A673 (cell line): ENCODE measurements around the gene AP4S1. TPM values are rescaled to one million over a fixed set of nuclear protein-coding genes. Genes with fewer than 3 reads are reported as not detected.

Experiments
- BruUV-seq: library from RNA; stranded (reverse); fragments of 400-500 nt; replicated peaks from 2 replicates; lab custom pipeline; 2021; lab: Mats Ljungman, UMichigan
- CTCF ChIA-PET: fragments of 300-600 bp; sonication (Branson Sonifier 250); formaldehyde crosslinking; loops from one replicate; lab custom pipeline; 2022; ENCODE audit warnings: antibody characterized with exemption; lab: Charles Lee
- POLR2A ChIA-PET: fragments of 300-600 bp; sonication (Branson Sonifier 250); formaldehyde crosslinking; loops from one replicate; lab custom pipeline; 2022; ENCODE audit warnings: antibody characterized with exemption; ENCODE audit not compliant: low non-redundant PET; lab: Charles Lee
- DNase-seq: peaks from one replicate; pipeline ENCODE4 v3.0.0-alpha.2; 2015; ENCODE audit warnings: low spot score
- H3K27ac ChIP-seq: fragments of 200-600 bp; sonication (generic); 2 replicates; pipeline ENCODE4 v1.5.1; 2016; ENCODE audit warnings: mixed run types, low read depth, mild to moderate bottlenecking, mixed read lengths, antibody characterized with exemption, low read length; ENCODE audit not compliant: poor library complexity, severe bottlenecking
- H3K27me3 ChIP-seq: fragments of 200-600 bp; sonication (generic); replicated peaks from 2 replicates; pipeline ENCODE4 v1.6.1; 2017; ENCODE audit warnings: mixed run types, low read depth, mild to moderate bottlenecking, mixed read lengths, antibody characterized with exemption, low read length; ENCODE audit not compliant: insufficient read depth, poor library complexity
- H3K36me3 ChIP-seq: fragments of 200-600 bp; sonication (generic); 2 replicates; pipeline ENCODE4 v1.6.1; 2016; ENCODE audit warnings: mixed run types, mild to moderate bottlenecking, mixed read lengths, antibody characterized with exemption, low read length; ENCODE audit not compliant: insufficient read depth, poor library complexity, severe bottlenecking
- H3K4me1 ChIP-seq: fragments of 200-600 bp; sonication (generic); 2 replicates; pipeline ENCODE4 v1.6.1; 2017; ENCODE audit warnings: mixed run types, mild to moderate bottlenecking, mixed read lengths, antibody characterized with exemption, low read length; ENCODE audit not compliant: insufficient read depth, poor library complexity, severe bottlenecking
- H3K4me3 ChIP-seq: fragments of 200-600 bp; sonication (generic); 2 replicates; pipeline ENCODE4 v1.5.1; 2016; ENCODE audit warnings: low read depth, mixed run types, mild to moderate bottlenecking, mixed read lengths, low read length; ENCODE audit not compliant: poor library complexity, severe bottlenecking
- H3K9me3 ChIP-seq: fragments of 200-600 bp; sonication (generic); 2 replicates; pipeline ENCODE4 v1.6.1; 2016; ENCODE audit warnings: mixed run types, low read depth, mild to moderate bottlenecking, mixed read lengths, antibody characterized with exemption, low read length; ENCODE audit not compliant: poor library complexity, severe bottlenecking
- CTCF ChIP-seq: fragments of 300-800, 200-600 bp; sonication (generic); conservative IDR thresholded peaks from 2 replicates; pipeline ENCODE4 v1.5.1; 2017; ENCODE audit warnings: low read depth, mild to moderate bottlenecking, antibody characterized with exemption, low read length, moderate library complexity, mixed read lengths
- EZH2 ChIP-seq: fragments of 200-600 bp; sonication (generic); IDR thresholded peaks from 2 replicates; pipeline ENCODE4 v1.6.1; 2017; ENCODE audit warnings: borderline replicate concordance, low read depth, mild to moderate bottlenecking, mixed read lengths, antibody characterized with exemption, low read length; ENCODE audit not compliant: poor library complexity, severe bottlenecking
- intact Hi-C: fragments of 100-400 bp; cut with micrococcal nuclease; formaldehyde crosslinking; loops from one replicate; pipeline ENCODE4 v1.10.0; 2022; ENCODE audit not compliant: unreplicated experiment
- total RNA-seq: library from RNA; stranded (reverse); gene quantifications from 2 replicates; pipeline ENCODE4 v1.2.3, GENCODE V29; 2021

Gene AP4S1
- total RNA-seq, 1 experiment from 2014 or later, result 8.6 TPM

GRCh38 chr14:31118892-31119291, 93.4 kb downstream of the AP4S1 start:
- DNase-seq, result no peak
- Histone ChIP-seq H3K27me3 (no peaks in the 10 kb centered on the region), H3K4me3 (no peak overlapping the region), H3K9me3 (no peaks in the 10 kb centered on the region), H3K4me1 (no peaks in the 10 kb centered on the region), H3K27ac (no peak overlapping the region), H3K36me3 (peaks cover 86% of the 10 kb centered on the region)
- ChIA-PET POLR2A (no interaction called here), CTCF (no interaction called here)
- TF ChIP-seq CTCF, result no peak
- no peak for TF ChIP-seq EZH2
- intact Hi-C loops, result no loop called here
- no TSS peak for BruUV-seq

- H3K4me3 ChIP-seq, result no peak overlapping the region
- CTCF ChIA-PET, result no interaction called here
- H3K4me1 ChIP-seq, result no peaks in the 10 kb centered on the region
- DNase-seq, result no peak
- intact Hi-C loops, result no loop called here
- H3K36me3 ChIP-seq, result peaks cover 70% of the 10 kb centered on the region
- BruUV-seq, result no TSS peak
- no peaks in the 10 kb centered on the region for H3K27me3 ChIP-seq
- no peak overlapping the region for H3K27ac ChIP-seq
- no peak for TF ChIP-seq EZH2
- TF ChIP-seq CTCF, result no peak
- no peaks in the 10 kb centered on the region for H3K9me3 ChIP-seq
- POLR2A ChIA-PET, result no interaction called here
These were observed 96.7 kb downstream of the AP4S1 start for GRCh38 chr14:31122098-31122611.

DNA sequence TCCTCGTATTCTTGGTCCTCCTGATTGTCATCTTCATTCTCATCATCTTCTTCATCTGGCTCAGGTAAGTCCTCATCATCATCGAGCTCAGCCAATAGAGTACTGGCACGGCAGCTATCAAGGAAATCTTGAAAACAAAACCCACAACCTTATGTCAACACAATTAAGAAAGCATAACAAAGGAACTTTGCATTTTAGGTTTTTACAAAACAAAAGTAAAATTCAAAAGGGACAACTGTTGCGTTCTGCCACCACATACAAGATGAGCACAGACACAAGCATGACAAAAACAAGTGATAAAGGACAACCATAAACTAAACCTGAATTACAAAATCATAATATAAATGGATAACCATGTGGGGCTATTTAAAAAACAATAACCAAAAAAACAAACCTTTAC, 97.5 kb downstream of the AP4S1 start:
- Histone ChIP-seq H3K36me3 (peaks cover 70% of the 10 kb centered on the region), H3K4me1 (no peaks in the 10 kb centered on the region), H3K9me3 (no peaks in the 10 kb centered on the region), H3K27me3 (no peaks in the 10 kb centered on the region), H3K4me3 (no peak overlapping the region), H3K27ac (no peak overlapping the region)
- TF ChIP-seq CTCF (no peak), EZH2 (no peak)
- intact Hi-C loops, result no loop called here
- ChIA-PET CTCF (no interaction called here), POLR2A (no interaction called here)
- DNase-seq, result no peak
- no TSS peak for BruUV-seq
